IPS DF 6.9 (cell line): ENCODE data around the gene CCNJL.

Experiments
- DNase-seq: peaks from one replicate; pipeline ENCODE4 v3.0.0-alpha.2; 2013; ENCODE audit warnings: low read depth, low spot score
- H3K27ac ChIP-seq: one replicate; pipeline ENCODE4 v1.5.1; 2013; ENCODE audit warnings: low read length, control low read depth
- H3K27me3 ChIP-seq: 2 replicates; pipeline ENCODE4 v1.6.1; 2013; ENCODE audit warnings: mild to moderate bottlenecking, low read length; ENCODE audit not compliant: control insufficient read depth, insufficient read depth
- H3K36me3 ChIP-seq: 2 replicates; pipeline ENCODE4 v1.6.1; 2013; ENCODE audit warnings: low read length; ENCODE audit not compliant: control insufficient read depth, insufficient read depth
- H3K4me1 ChIP-seq: 2 replicates; pipeline ENCODE4 v1.6.1; 2013; ENCODE audit warnings: low read length; ENCODE audit not compliant: control insufficient read depth, insufficient read depth
- H3K4me3 ChIP-seq: 2 replicates; pipeline ENCODE4 v1.5.1; 2013; ENCODE audit warnings: mild to moderate bottlenecking, low read length
- H3K9me3 ChIP-seq: 2 replicates; pipeline ENCODE4 v1.6.1; 2013; ENCODE audit warnings: low read length, inconsistent platforms; ENCODE audit not compliant: control insufficient read depth, insufficient read depth
- WGBS: extraction: QIAGEN DNeasy Blood & Tissue Kit; methylation state at CpG from one replicate; pipeline ENCODE4 v1.1.7; 2013; ENCODE audit warnings: mixed read lengths, missing lambda C conversion rate; ENCODE audit not compliant: insufficient read length, insufficient coverage; 5-methylcytosine and 5-hydroxymethylcytosine counted together

Gene CCNJL

DNA sequence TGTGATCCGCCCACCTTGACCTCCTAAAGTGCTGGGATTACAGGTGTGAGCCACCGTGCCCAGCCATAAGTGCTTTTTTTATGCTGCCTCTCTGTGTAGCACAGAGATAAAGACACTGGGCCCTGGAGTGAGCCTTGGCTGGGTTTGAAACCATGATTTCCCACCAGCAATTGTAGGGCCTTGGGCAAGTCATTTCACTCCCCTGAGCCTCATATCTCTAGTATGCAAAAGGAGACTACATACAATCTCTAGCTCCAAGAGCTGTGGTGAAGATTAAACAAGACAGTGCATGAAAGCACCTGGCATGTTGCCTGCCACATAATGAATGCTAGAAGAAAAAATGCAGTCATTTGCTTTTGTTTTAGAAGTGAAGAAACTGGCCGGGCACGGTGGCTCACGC lies 79.1 kb downstream of the CCNJL start:
- H3K27me3 ChIP-seq: no peaks in the 10 kb centered on the region
- H3K4me1 ChIP-seq: peaks cover 7% of the 10 kb centered on the region
- H3K27ac ChIP-seq: no peak overlapping the region
- H3K9me3 ChIP-seq: no peaks in the 10 kb centered on the region
- no CpG with 5 or more reads among the region's 5 CpGs for WGBS
- H3K4me3 ChIP-seq: no peak overlapping the region
- no peaks in the 10 kb centered on the region for H3K36me3 ChIP-seq
- DNase-seq: no peak

DNA sequence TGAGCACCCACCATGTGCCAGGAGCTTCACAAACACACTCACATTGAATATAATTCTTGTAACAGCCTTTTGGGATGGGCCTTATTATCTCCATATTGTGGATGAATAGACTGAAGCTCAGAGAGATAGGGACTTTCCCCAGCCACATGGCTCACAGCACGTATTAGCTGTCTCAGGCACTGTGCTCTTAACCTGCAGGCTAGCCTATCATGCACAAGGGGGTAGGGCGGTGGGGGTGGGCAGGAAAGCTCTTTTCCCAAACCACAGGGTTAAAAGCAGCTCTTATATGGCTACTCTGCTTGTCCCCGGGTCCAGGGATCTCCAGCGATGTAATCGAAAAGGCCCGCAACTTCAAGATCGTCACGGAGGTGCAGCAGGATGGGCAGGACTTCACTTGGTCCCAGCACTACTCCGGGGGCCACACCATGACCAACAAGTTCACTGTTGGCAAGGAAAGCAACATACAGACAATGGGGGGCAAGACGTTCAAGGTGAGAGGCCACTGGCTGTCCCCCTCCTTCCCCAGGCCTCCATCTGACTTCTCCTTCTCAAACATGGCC lies 80.5 kb downstream of the CCNJL start:
- no peak for DNase-seq
- no CpG with 5 or more reads among the region's 10 CpGs for WGBS

DNA sequence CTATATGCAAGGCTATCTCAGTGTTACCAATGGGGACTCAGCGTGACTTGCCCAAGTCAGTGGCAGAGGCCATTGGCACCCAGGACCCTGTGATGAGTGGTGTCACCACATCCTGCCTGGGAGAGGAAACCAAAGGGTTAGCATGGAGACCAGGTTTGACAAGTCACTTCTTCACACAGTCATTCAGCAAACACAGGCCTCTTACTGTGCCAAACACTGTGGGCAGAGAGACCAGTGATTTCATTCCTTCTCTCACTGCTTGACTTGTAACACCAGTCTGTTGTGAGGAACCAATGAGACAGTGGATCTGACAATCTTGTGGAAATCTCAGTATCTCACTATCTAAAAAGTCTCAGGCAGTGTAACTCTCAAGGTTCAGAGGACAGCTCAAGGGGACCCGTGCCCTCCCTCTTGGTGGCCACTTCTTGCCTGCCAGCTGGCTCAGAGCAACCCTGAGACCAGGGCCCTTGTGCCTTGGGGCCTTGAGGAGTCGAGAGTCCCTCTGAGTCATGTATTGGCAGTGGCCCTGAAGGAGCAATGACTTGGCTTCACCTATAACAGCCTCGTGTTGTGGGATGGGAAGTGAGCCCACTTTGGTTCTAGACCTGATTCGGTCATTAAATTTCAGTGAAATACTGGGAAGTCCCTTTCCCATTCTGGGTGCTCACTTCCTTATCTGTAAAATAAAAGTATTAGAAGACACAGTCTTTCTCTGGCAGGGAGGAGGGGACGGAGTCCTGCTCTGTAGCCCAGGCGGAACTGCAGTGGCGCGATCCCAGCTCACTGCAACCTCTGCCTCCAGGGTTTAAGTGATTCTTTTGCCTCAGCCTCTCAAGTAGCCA lies 81.5 kb downstream of the CCNJL start:
- H3K4me3 ChIP-seq: no peak overlapping the region
- no peak for DNase-seq
- H3K27ac ChIP-seq: no peak overlapping the region
- H3K4me1 ChIP-seq: no peaks in the 10 kb centered on the region
- H3K9me3 ChIP-seq: no peaks in the 10 kb centered on the region
- no peaks in the 10 kb centered on the region for H3K36me3 ChIP-seq
- H3K27me3 ChIP-seq: no peaks in the 10 kb centered on the region
- WGBS: no CpG with 5 or more reads among the region's 9 CpGs

More for the DNA sequence above, 80.5 kb downstream of the CCNJL start:
- Histone ChIP-seq H3K36me3 (no peaks in the 10 kb centered on the region), H3K27ac (no peak overlapping the region), H3K27me3 (no peaks in the 10 kb centered on the region), H3K4me1 (no peaks in the 10 kb centered on the region), H3K4me3 (no peak overlapping the region), H3K9me3 (no peaks in the 10 kb centered on the region)

DNA sequence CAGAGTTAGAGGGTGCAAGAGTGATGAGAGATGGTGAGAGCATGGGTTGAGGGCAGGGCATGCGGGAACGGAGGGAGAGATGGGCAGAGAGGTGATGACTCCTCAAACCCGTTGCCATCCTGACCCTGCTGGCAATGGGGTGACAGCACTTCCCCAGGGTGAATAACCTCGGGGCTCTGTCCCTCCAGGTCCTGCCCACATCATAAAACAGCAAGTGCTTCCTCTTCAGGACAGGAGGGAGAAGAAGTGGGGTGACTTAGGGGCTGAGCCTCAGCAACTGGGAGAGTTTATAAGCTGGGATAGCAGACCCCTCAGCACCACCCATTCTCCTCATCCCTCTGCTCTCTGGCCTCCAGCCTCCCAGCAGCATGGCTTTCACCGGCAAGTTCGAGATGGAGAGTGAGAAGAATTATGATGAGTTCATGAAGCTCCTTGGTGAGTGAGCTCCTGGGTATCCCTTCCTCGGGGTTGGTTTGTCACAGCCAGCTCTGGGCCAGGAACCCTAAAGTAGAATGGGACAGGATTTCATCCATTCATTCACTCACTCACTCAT lies 83.1 kb downstream of the CCNJL start, which contains the start of gene FABP6:
Gene FABP6 (plus strand): TSS at position 317 of the 553 bp plus-strand sequence. CDS start 52 bp downstream, at position 369.
- Histone ChIP-seq H3K36me3 (no peaks in the 10 kb centered on the region), H3K4me1 (no peaks in the 10 kb centered on the region), H3K9me3 (no peaks in the 10 kb centered on the region), H3K4me3 (no peak within 1 kb of the TSS), H3K27ac (no peak within 1 kb of the TSS), H3K27me3 (no peaks in the 10 kb centered on the region)
- no peak for DNase-seq
- WGBS: no CpG with 5 or more reads among the region's 7 CpGs

DNA sequence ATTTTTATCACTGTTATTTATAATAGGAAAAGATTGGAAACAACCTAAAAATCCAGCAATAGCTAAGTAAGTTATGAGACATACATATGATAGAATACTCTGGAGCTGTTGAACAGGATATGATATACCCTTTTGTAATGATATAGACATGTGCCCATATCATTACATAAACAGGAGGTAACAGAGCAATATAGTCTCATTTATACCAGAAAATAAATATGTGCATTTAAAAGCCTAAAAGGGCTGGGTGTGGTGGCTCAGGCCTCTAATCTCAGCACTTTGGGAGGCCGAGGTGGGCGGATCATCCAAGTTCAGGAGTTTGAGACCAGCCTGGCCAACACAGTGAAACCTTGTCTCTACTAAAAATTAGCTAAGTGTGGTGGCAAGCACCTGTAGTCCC lies 85.4 kb downstream of the CCNJL start:
- Histone ChIP-seq H3K9me3 (no peaks in the 10 kb centered on the region), H3K36me3 (no peaks in the 10 kb centered on the region), H3K27ac (no peak overlapping the region), H3K4me3 (no peak overlapping the region), H3K27me3 (no peaks in the 10 kb centered on the region), H3K4me1 (no peaks in the 10 kb centered on the region)
- DNase-seq: no peak
- WGBS: no CpG with 5 or more reads among the region's 2 CpGs

DNA sequence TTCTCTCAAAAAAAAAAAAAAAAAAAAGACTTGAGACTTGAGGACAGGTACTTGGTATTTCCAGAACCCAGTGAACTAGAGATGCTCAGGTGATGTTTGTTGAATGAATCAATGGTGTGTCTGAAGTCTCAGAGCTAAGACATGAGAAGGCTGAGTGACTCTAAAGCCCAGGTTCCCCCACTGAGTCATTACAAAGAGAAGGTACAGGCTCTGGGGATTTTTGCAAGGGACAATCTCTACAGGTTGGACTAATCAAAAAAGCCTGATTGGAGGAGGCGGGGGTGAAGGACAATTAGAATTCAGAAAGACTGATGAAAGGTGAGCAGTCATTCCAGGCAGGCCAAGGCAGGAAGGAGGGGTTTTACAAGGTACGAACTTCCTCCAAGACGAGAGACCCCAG lies 91.3 kb downstream of the CCNJL start:
- WGBS: no CpG with 5 or more reads among the region's 3 CpGs
- no peaks in the 10 kb centered on the region for H3K36me3 ChIP-seq
- DNase-seq: no peak
- H3K4me3 ChIP-seq: no peak overlapping the region
- H3K27me3 ChIP-seq: no peaks in the 10 kb centered on the region
- H3K27ac ChIP-seq: no peak overlapping the region
- no peaks in the 10 kb centered on the region for H3K9me3 ChIP-seq
- no peaks in the 10 kb centered on the region for H3K4me1 ChIP-seq

DNA sequence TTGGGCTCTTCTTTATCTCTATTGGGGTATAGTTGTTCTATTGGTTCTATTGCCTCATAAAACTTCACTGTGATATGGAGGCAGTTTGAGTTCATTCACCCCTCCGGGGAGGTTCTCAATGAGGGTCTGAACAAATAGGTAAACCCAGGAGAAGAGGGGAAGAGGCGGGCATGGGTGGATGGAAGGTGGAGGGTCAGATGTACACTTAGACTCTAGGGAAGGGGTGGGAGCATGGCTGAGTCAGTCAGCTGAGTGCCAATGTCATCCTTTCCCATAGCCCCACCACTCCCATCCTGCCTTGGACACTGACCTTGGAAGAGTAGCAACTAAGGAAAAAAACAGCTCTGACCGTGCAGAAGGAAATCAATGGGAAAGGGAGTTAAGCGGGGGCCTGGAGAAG lies 93.0 kb downstream of the CCNJL start:
- no peaks in the 10 kb centered on the region for H3K27me3 ChIP-seq
- no peaks in the 10 kb centered on the region for H3K4me1 ChIP-seq
- H3K36me3 ChIP-seq: no peaks in the 10 kb centered on the region
- H3K27ac ChIP-seq: no peak overlapping the region
- H3K4me3 ChIP-seq: no peak overlapping the region
- no CpG with 5 or more reads among the region's 4 CpGs for WGBS
- no peak for DNase-seq
- H3K9me3 ChIP-seq: no peaks in the 10 kb centered on the region

DNA sequence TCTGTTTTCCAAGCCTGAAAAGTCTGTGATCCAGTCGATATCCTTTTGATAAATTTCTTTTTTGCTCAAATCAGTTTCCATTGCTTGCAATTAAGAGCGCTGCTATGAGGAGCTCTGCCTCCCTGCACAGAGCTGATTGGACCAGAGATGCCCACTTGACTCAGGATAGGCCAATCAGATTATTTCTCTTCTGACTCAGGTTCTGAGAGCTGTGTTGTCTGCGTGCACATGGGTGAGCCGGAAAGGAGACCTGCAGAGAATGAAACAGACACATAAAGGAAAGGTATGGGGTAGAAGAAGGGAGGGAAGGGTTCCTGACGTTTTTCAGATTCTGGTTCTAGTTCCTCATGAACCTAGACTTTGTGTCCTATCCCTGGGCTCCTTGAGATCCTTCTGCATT lies 98.8 kb downstream of the CCNJL start:
- no peak overlapping the region for H3K4me3 ChIP-seq
- H3K36me3 ChIP-seq: no peaks in the 10 kb centered on the region
- no peak overlapping the region for H3K27ac ChIP-seq
- no peaks in the 10 kb centered on the region for H3K4me1 ChIP-seq
- no peak for DNase-seq
- WGBS: no CpG with 5 or more reads among the region's 5 CpGs
- H3K9me3 ChIP-seq: no peaks in the 10 kb centered on the region
- no peaks in the 10 kb centered on the region for H3K27me3 ChIP-seq

DNA sequence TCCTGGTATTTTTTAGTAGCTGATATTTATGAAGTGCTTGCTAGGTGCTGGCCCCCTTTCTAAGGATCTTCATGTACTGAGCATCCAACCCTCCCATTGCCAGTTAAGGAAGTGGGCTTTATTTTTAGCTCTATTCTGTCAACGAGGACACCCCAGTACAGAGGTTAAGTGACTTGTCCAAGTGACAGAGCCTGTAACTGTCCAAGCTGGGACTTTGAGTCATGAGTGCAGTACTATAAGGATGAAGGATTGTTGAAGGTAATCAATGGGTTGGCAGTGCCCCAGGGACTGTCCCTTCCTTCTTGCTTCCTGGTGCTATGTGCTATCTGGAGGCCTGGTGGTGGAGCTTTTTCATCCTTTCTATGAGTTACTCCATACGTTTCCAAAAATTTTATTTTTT lies 101.0 kb downstream of the CCNJL start:
- no peak for DNase-seq
- Histone ChIP-seq H3K9me3 (no peaks in the 10 kb centered on the region), H3K27ac (no peak overlapping the region), H3K27me3 (no peaks in the 10 kb centered on the region), H3K4me1 (no peaks in the 10 kb centered on the region), H3K4me3 (no peak overlapping the region), H3K36me3 (no peaks in the 10 kb centered on the region)
- no CpG with 5 or more reads among the region's 2 CpGs for WGBS

DNA sequence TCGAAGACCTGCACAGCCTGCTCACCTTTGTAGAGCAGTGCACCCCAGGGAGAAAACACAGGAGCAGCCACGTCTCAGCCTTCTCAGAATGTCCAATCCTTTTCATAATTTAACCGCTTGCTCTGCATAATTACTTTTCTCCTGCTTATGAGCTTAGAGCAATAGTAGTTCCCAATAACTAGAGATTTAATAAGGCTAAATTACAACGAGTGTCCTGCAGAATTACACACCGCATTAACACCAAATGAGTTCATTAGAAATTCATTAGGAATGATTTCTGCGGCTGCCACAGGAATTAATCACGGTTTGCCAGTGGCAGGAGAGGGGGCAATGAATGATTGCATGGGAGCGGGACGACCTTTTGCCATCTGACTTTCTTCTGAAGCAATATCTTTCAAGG lies 101.8 kb downstream of the CCNJL start:
- no peaks in the 10 kb centered on the region for H3K9me3 ChIP-seq
- no peaks in the 10 kb centered on the region for H3K4me1 ChIP-seq
- DNase-seq: no peak
- H3K27ac ChIP-seq: no peak overlapping the region
- H3K27me3 ChIP-seq: no peaks in the 10 kb centered on the region
- no peaks in the 10 kb centered on the region for H3K36me3 ChIP-seq
- H3K4me3 ChIP-seq: no peak overlapping the region
- WGBS: no CpG with 5 or more reads among the region's 9 CpGs
